Measurements from ENCODE around the gene GPSM3. TPM values are rescaled to one million over a fixed set of nuclear protein-coding genes. Genes with fewer than 3 reads are reported as not detected.

The GPSM3 gene
- total and polyA plus RNA-seq, 2 of the 13 experiments (the other 11 are each of a cell fraction or from before 2014, with no cell fraction given) = 0.18 to 6.2 TPM

GRCh38 chr6:32168350-32168749, 24.1 kb downstream of the GPSM3 start:
- Histone ChIP-seq H2AFZ (ENCODE audit: low read length) (no peak overlapping the region), H3K79me2 (ENCODE audit: insufficient read depth, low read length) (peaks cover 11% of the 10 kb centered on the region), H3K4me1 (ENCODE audit: insufficient read depth, low read length) (peaks cover 10% of the 10 kb centered on the region), H3K27ac (ENCODE audit: extremely low read length, insufficient read depth, low read length) (no peak overlapping the region), H3K9ac (ENCODE audit: insufficient read depth, low read depth, low read length) (no peak overlapping the region), H3K36me3 (replicated peaks in 1 of 2; ENCODE audit: control insufficient read depth in 1 of 2, insufficient read depth in 2 of 2, low read length in 2 of 2) (peaks cover 18 to 52% of the 10 kb centered on the region in 2 experiments), H3K4me3 (replicated peaks in 1 of 3; ENCODE audit: insufficient read depth in 1 of 3, low read depth in 2 of 3, low read length in 3 of 3) (no peak overlapping the region), H3K9me3 (ENCODE audit: low read length) (no peaks in the 10 kb centered on the region), H3K27me3 (ENCODE audit: control insufficient read depth in 1 of 2, insufficient read depth in 2 of 2, low read length in 2 of 2) (no peaks in the 10 kb centered on the region), H4K20me1 (ENCODE audit: insufficient read depth, low read length) (no peaks in the 10 kb centered on the region), H3K4me2 (ENCODE audit: low read depth, low read length) (no peak overlapping the region)
- FAIRE-seq = no peak
- no peak for ATAC-seq
- DNase-seq (ENCODE audit: low spot score) = no peak
- 94% methylated on average over 2 of the region's 2 CpGs for WGBS (ENCODE audit: low lambda C conversion rate)
- BruUV-seq (replicated peaks) = TSS peak; percentile 45
- ChIA-PET POLR2A (interaction anchor here (1.3 to 1.5 kb wide), 3 partner anchors 8 to 52 kb away, joined by 3 to 5 read pairs (median 3); partner anchors contain the start of gene AGPAT1), CTCF (ENCODE audit: low intra/inter-chr PET ratio, low total read pairs) (no interaction called here)
- in situ Hi-C loops (cut with HindIII; ENCODE audit: extremely low pct_ligation_motif_present, low pct_unique_long_range_greater_than_20kb) = no loop called here
- intact Hi-C loops (cut with micrococcal nuclease; ENCODE audit: unreplicated experiment) = no loop called here
- TF ChIP-seq RELA (CRISPR knock-in tag; IDR thresholded peaks at IDR 0.05) = no peak
- TF ChIP-seq TRIM22 (IDR thresholded peaks at IDR 0.05) = no peak
- TF ChIP-seq NBN (conservative IDR thresholded peaks at IDR 0.05) = no peak
- TF ChIP-seq PITX1 (CRISPR knock-in tag; IDR thresholded peaks at IDR 0.05) = no peak
- TF ChIP-seq NFYB (CRISPR knock-in tag; IDR thresholded peaks at IDR 0.05) = no peak
- no peak for TF ChIP-seq GFI1 (CRISPR knock-in tag; IDR thresholded peaks at IDR 0.05; ENCODE audit: borderline replicate concordance)
- no peak for TF ChIP-seq ERF (CRISPR knock-in tag; IDR thresholded peaks at IDR 0.05)
- no peak for TF ChIP-seq KLF13 (CRISPR knock-in tag; IDR thresholded peaks at IDR 0.05)
- TF ChIP-seq ZNF781 (CRISPR knock-in tag; IDR thresholded peaks at IDR 0.05; ENCODE audit: borderline replicate concordance, not compliant biosample characterization) = no peak
- TF ChIP-seq POLR2AphosphoS5 (IDR thresholded peaks at IDR 0.05; ENCODE audit: low read depth, low read length) = peak; percentile 40
- no peak for TF ChIP-seq CHD2 (IDR thresholded peaks at IDR 0.05; ENCODE audit: low read depth, low read length)
- no peak for TF ChIP-seq ZNF281 (CRISPR knock-in tag; IDR thresholded peaks at IDR 0.05; ENCODE audit: borderline replicate concordance)
- peak; percentile 41; the same call in 1 of the 2 replicates for TF ChIP-seq ZNF788 (CRISPR knock-in tag; IDR thresholded peaks at IDR 0.05; ENCODE audit: borderline replicate concordance)
